22Rv1 (cell line): Measurements from ENCODE around the gene ZG16B.

Experiments used
- CTCF ChIP-seq: fragments of 450-650 bp; IDR thresholded peaks from 2 replicates; pipeline ENCODE4 v1.5.1; 2017; ENCODE audit warnings: mild to moderate bottlenecking
- ZFX ChIP-seq: fragments of 450-650 bp; IDR thresholded peaks from 2 replicates; pipeline ENCODE4 v1.6.1; 2017; ENCODE audit warnings: antibody characterized with exemption, borderline replicate concordance

DNA sequence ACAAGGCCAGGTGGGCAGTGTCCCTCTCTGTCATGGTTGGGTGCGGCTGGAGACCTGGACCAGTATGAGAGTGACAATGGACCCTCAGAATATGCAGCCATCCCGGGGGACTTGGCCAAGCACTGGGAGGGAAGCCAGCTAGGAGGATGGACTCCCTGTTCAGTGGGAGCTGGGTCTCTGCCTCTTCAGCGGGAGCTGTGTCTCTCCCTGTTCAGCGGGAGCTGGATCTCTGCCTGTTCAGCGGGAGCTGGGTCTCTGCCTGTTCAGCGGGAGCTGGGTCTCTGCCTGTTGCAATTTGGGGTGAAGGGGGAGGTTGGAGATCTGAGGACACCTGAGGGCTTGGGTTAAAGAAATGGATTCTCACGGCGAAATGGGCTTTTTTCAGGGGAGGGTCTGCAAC, 38.9 kb upstream of the ZG16B start:
- TF ChIP-seq CTCF: no peak
- no peak for TF ChIP-seq ZFX
